HepG2 (cell line): ENCODE data around the gene NFIC. TPM values are rescaled to one million over a fixed set of nuclear protein-coding genes. Genes with fewer than 3 reads are reported as not detected.

ENCODE experiments used
- ATF7 ChIP-seq, 2 experiments: fragments of 450-650 bp in 1 of 2; sonication (generic) in 1 of 2; formaldehyde crosslinking in 1 of 2; IDR thresholded peaks; 2 replicates each; pipeline versions ENCODE4 v1.4.0 to v1.6.1; 2016 to 2020; ENCODE audit warnings: antibody characterized with exemption in 1 of 2, mild to moderate bottlenecking in 1 of 2, missing genetic modification reagents in 1 of 2
- BORCS8-MEF2B ChIP-seq: sonication (generic); formaldehyde crosslinking; IDR thresholded peaks from 2 replicates; pipeline ENCODE4 v1.8.0; 2022; ENCODE audit warnings: mild to moderate bottlenecking, missing genetic modification reagents
- CBX5 ChIP-seq: sonication (generic); formaldehyde crosslinking; IDR thresholded peaks from 2 replicates; pipeline ENCODE4 v1.4.0; 2020; ENCODE audit warnings: missing genetic modification reagents, borderline replicate concordance
- EEA1 ChIP-seq: sonication (generic); formaldehyde crosslinking; IDR thresholded peaks from 2 replicates; pipeline ENCODE4 v1.5.1; 2020; ENCODE audit warnings: mild to moderate bottlenecking, missing genetic modification reagents, borderline replicate concordance
- FOSL2 ChIP-seq: sonication (generic); formaldehyde crosslinking; IDR thresholded peaks from 2 replicates; pipeline ENCODE4 v1.4.0; 2020; ENCODE audit warnings: missing genetic modification reagents
- GATAD2A ChIP-seq: IDR thresholded peaks from 2 replicates; pipeline ENCODE4 v1.6.1; 2016
- KMT2B ChIP-seq: IDR thresholded peaks from 2 replicates; pipeline ENCODE4 v1.6.1; 2016; ENCODE audit warnings: missing genetic modification reagents, missing compliant biosample characterization
- SALL1 ChIP-seq: sonication (generic); formaldehyde crosslinking; IDR thresholded peaks from 2 replicates; pipeline ENCODE4 v1.8.0; 2022; ENCODE audit warnings: mild to moderate bottlenecking, missing genetic modification reagents
- SP4 ChIP-seq: sonication (generic); formaldehyde crosslinking; IDR thresholded peaks from 2 replicates; pipeline ENCODE4 v1.8.1; 2023; ENCODE audit warnings: mild to moderate bottlenecking, missing genetic modification reagents
- XRCC5 ChIP-seq: fragments of 200-400 bp; formaldehyde crosslinking; optimal IDR thresholded peaks from 2 replicates; pipeline ENCODE3; 2017; ENCODE audit warnings: mild to moderate bottlenecking, low read length
- ZFP36L1 ChIP-seq: sonication (generic); formaldehyde crosslinking; IDR thresholded peaks from 2 replicates; pipeline ENCODE4 v1.8.0; 2022; ENCODE audit warnings: mild to moderate bottlenecking, missing genetic modification reagents, moderate library complexity
- ZNF354B ChIP-seq: sonication (generic); formaldehyde crosslinking; IDR thresholded peaks from 2 replicates; pipeline ENCODE4 v1.8.0; 2022; ENCODE audit warnings: mild to moderate bottlenecking, missing genetic modification reagents
- ZNF430 ChIP-seq: sonication (generic); formaldehyde crosslinking; IDR thresholded peaks from 2 replicates; pipeline ENCODE4 v1.9.0; 2021; ENCODE audit warnings: mild to moderate bottlenecking, missing genetic modification reagents
- ZNF776 ChIP-seq: sonication (generic); formaldehyde crosslinking; IDR thresholded peaks from 2 replicates; pipeline ENCODE4 v1.4.0; 2020; ENCODE audit warnings: mild to moderate bottlenecking, missing genetic modification reagents
- polyA plus RNA-seq, 8 experiments: library from polyadenylated mRNA; depleted of rRNA in 3 of 8; stranded (reverse) in 7 of 8; unstranded in 1 of 8; fragments of >200 nt; fragmentation: Illumina TruSeq in 4 of 8; extraction: Trizol in 4 of 8; gene quantifications; 2 replicates each; pipeline versions ENCODE4 v1.2.1 to v1.2.3, GENCODE V29; 2011 to 2016; ENCODE audit warnings: low read depth in 4 of 8, missing spikeins in 1 of 8, mixed read lengths in 1 of 8; ENCODE audit not compliant: insufficient read depth in 1 of 8
- total RNA-seq, 5 experiments: library from RNA; depleted of rRNA; stranded (reverse); fragments of >200 nt; fragmentation: Illumina TruSeq; extraction: Trizol; gene quantifications; 2 replicates each; pipeline ENCODE4 v1.2.3, GENCODE V29; 2016; ENCODE audit warnings: low read depth in 1 of 5
- TF ChIP-seq, protein P1 (sequence below): IDR thresholded peaks from 2 replicates; pipeline ENCODE4 v1.6.1; 2016; ENCODE audit warnings: low read depth, control low read depth
- TF ChIP-seq, protein P2 (sequence below): sonication (generic); formaldehyde crosslinking; IDR thresholded peaks from 2 replicates; pipeline ENCODE4 v1.4.0; 2020; ENCODE audit warnings: missing genetic modification reagents
- TF ChIP-seq, protein P3 (sequence below): sonication (generic); formaldehyde crosslinking; IDR thresholded peaks from 2 replicates; pipeline ENCODE4 v1.5.0; 2020; ENCODE audit warnings: mild to moderate bottlenecking, missing genetic modification reagents, moderate library complexity
- TF ChIP-seq, protein P4 (sequence below), 2 experiments: sonication (generic) in 1 of 2; formaldehyde crosslinking in 1 of 2; IDR thresholded peaks; 2 replicates each; pipeline versions ENCODE4 v1.6.1 to v1.9.0; 2014 to 2022; ENCODE audit warnings: antibody characterized with exemption in 1 of 2, borderline replicate concordance in 1 of 2, inconsistent platforms in 1 of 2, low read depth in 1 of 2, missing genetic modification reagents in 1 of 2

The NFIC gene
- total and polyA plus RNA-seq, 2 of the 13 experiments (the other 11 are each of a cell fraction or from before 2014, with no cell fraction given), result 1.3 to 2.5 TPM

DNA sequence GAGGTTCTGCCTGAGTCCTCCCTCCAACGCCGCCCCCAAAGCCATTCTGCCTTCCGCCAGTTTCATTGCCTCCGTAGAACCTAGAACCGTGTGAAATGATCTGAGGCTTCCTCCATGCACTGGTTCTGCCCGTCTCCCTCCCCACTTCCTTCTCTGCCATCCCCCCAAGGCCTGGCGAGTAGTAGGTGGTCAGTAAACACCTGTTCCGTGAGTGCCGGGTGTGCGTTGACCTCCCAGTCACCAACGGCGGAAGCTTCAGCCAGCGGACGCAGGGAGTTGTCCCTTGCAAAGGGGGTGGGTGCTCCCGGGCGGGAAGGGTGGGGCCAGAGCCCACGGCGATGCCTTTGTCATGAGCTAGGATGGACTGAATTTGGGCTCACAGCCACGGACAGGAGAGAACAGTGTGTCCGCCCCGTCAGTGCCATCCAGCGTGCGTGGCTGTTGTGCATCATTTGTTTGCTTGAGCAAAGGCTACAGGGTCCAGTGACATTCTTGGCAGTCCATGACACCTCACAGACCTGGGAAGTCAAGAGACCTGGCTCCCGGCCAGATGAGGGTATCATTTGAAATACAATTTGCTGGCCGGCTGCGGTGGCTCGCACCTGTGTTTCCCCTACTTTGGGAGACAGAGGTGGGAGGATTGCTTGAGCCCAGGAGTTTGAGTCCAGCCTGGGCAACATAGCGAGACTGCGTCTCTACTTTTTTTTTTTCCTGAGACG lies 43.1 kb downstream of the NFIC start (continued):
- no peak for TF ChIP-seq SP4
- TF ChIP-seq BORCS8-MEF2B (CRISPR knock-in tag), result no peak
- no peak for TF ChIP-seq ZNF354B (CRISPR knock-in tag)
- TF ChIP-seq ZNF430 (CRISPR knock-in tag), result no peak
- TF ChIP-seq KMT2B (CRISPR knock-in tag), result peak; percentile 40; the same call in 1 of the 2 replicates
- peak; percentile 13 for TF ChIP-seq XRCC5
- TF ChIP-seq ZNF776, result no peak
- TF ChIP-seq ATF7 (IDR thresholded peaks at IDR 0.05), result 0 out of 2 replicates have a peak, but pooled peaks have one; percentile 1
- TF ChIP-seq ATF7 (CRISPR knock-in tag; IDR thresholded peaks at IDR 0.05), result no peak
- TF ChIP-seq EEA1 (CRISPR knock-in tag), result no peak
- TF ChIP-seq, protein P1, sequence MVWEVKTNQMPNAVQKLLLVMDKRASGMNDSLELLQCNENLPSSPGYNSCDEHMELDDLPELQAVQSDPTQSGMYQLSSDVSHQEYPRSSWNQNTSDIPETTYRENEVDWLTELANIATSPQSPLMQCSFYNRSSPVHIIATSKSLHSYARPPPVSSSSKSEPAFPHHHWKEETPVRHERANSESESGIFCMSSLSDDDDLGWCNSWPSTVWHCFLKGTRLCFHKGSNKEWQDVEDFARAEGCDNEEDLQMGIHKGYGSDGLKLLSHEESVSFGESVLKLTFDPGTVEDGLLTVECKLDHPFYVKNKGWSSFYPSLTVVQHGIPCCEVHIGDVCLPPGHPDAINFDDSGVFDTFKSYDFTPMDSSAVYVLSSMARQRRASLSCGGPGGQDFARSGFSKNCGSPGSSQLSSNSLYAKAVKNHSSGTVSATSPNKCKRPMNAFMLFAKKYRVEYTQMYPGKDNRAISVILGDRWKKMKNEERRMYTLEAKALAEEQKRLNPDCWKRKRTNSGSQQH (CRISPR knock-in tag), result 0 out of 2 replicates have a peak, but pooled peaks have one; percentile 32
- TF ChIP-seq, protein P2, sequence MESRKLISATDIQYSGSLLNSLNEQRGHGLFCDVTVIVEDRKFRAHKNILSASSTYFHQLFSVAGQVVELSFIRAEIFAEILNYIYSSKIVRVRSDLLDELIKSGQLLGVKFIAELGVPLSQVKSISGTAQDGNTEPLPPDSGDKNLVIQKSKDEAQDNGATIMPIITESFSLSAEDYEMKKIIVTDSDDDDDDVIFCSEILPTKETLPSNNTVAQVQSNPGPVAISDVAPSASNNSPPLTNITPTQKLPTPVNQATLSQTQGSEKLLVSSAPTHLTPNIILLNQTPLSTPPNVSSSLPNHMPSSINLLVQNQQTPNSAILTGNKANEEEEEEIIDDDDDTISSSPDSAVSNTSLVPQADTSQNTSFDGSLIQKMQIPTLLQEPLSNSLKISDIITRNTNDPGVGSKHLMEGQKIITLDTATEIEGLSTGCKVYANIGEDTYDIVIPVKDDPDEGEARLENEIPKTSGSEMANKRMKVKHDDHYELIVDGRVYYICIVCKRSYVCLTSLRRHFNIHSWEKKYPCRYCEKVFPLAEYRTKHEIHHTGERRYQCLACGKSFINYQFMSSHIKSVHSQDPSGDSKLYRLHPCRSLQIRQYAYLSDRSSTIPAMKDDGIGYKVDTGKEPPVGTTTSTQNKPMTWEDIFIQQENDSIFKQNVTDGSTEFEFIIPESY (CRISPR knock-in tag), result peak; percentile 59; the same call in 1 of the 2 replicates
- peak; percentile 68; the same call in 1 of the 2 replicates for TF ChIP-seq GATAD2A
- TF ChIP-seq FOSL2 (CRISPR knock-in tag), result peak; percentile 67
- peak; percentile 48; the same call in 1 of the 2 replicates for TF ChIP-seq CBX5 (CRISPR knock-in tag)
- TF ChIP-seq, protein P3, sequence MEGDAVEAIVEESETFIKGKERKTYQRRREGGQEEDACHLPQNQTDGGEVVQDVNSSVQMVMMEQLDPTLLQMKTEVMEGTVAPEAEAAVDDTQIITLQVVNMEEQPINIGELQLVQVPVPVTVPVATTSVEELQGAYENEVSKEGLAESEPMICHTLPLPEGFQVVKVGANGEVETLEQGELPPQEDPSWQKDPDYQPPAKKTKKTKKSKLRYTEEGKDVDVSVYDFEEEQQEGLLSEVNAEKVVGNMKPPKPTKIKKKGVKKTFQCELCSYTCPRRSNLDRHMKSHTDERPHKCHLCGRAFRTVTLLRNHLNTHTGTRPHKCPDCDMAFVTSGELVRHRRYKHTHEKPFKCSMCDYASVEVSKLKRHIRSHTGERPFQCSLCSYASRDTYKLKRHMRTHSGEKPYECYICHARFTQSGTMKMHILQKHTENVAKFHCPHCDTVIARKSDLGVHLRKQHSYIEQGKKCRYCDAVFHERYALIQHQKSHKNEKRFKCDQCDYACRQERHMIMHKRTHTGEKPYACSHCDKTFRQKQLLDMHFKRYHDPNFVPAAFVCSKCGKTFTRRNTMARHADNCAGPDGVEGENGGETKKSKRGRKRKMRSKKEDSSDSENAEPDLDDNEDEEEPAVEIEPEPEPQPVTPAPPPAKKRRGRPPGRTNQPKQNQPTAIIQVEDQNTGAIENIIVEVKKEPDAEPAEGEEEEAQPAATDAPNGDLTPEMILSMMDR (CRISPR knock-in tag), result peak; percentile 36; the same call in 1 of the 2 replicates
- peak; percentile 57 for TF ChIP-seq SALL1 (CRISPR knock-in tag)
- peak; percentile 53; the same call in 1 of the 2 replicates for TF ChIP-seq ZFP36L1 (CRISPR knock-in tag)
- TF ChIP-seq, protein P4, sequence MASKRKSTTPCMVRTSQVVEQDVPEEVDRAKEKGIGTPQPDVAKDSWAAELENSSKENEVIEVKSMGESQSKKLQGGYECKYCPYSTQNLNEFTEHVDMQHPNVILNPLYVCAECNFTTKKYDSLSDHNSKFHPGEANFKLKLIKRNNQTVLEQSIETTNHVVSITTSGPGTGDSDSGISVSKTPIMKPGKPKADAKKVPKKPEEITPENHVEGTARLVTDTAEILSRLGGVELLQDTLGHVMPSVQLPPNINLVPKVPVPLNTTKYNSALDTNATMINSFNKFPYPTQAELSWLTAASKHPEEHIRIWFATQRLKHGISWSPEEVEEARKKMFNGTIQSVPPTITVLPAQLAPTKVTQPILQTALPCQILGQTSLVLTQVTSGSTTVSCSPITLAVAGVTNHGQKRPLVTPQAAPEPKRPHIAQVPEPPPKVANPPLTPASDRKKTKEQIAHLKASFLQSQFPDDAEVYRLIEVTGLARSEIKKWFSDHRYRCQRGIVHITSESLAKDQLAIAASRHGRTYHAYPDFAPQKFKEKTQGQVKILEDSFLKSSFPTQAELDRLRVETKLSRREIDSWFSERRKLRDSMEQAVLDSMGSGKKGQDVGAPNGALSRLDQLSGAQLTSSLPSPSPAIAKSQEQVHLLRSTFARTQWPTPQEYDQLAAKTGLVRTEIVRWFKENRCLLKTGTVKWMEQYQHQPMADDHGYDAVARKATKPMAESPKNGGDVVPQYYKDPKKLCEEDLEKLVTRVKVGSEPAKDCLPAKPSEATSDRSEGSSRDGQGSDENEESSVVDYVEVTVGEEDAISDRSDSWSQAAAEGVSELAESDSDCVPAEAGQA (IDR thresholded peaks at IDR 0.05; ENCODE audit: low read depth), result 0 out of 2 replicates have a peak, but pooled peaks have one; percentile 18
- TF ChIP-seq, protein P4 (CRISPR knock-in tag; IDR thresholded peaks at IDR 0.05; ENCODE audit: borderline replicate concordance), result no peak
